ENCODE measurements around the gene TSHZ2. TPM values are rescaled to one million over a fixed set of nuclear protein-coding genes. Genes with fewer than 3 reads are reported as not detected.

TSHZ2 gene
- total RNA-seq, 1 donor from 2014 or later: 51.9 TPM

DNA sequence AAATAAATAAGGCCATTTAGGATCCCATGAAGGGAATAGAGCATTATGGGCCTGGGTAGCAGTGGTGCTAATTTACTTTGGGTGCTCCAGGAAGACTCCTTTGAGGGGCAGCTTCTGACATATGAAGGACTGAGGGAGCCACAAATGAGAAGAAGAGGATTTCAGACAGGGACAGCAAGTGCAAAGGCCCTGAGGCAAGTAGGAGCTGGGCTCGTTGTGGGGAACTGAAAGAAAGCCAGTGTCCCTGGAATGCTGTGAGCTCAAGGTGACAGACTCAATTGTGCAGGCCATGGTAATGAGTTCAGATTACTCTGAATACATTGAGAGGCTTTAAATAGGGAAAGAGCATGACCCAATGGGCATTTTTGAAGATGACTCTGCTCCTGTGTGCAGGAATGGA is 307.6 kb downstream of the TSHZ2 start:
- TF ChIP-seq CTCF (IDR thresholded peaks at IDR 0.05): no peak
- intact Hi-C loops (cut with DNase I): no loop called here
- DNase-seq (ENCODE audit: low spot score in 2 of 2): no peak
- Histone ChIP-seq H3K4me1 (no peaks in the 10 kb centered on the region), H3K27ac (no peak overlapping the region), H3K4me3 (no peak overlapping the region), H3K27me3 (no peaks in the 10 kb centered on the region), H3K9me3 (no peaks in the 10 kb centered on the region), H3K36me3 (no peaks in the 10 kb centered on the region)

DNA sequence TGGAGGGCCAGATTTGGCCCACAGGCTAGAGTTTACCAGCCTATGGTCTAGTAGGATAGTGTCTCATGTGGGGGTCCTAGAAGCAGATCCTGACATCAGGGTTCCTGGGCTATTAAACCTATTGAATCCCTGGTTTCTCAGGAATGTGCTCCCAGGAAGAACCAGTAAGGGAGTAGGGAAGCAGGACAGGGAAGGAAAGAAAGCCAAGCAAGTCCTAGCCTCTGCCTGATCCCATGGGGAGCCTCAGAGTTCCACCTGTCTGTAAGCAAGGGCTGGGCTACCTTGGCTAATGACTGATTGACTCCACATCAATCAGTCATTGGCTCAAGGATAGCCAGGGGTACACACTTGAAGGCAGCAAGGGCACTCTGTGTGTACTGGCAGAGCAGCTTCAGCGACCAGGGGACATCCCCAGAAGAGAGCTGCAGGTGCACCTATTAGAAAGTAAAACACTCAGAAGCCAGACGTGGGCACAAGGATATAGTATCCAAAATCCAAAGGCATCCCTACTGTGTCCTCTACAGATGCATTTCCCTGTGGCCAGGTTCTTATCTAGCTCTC is 309.5 kb downstream of the TSHZ2 start:
- Histone ChIP-seq H3K36me3 (no peaks in the 10 kb centered on the region), H3K4me3 (no peak overlapping the region), H3K4me1 (no peaks in the 10 kb centered on the region), H3K27me3 (no peaks in the 10 kb centered on the region), H3K27ac (no peak overlapping the region), H3K9me3 (no peaks in the 10 kb centered on the region)
- intact Hi-C loops (cut with DNase I): no loop called here
- DNase-seq (ENCODE audit: low spot score in 2 of 2): no peak
- no peak for TF ChIP-seq CTCF (IDR thresholded peaks at IDR 0.05)

DNA sequence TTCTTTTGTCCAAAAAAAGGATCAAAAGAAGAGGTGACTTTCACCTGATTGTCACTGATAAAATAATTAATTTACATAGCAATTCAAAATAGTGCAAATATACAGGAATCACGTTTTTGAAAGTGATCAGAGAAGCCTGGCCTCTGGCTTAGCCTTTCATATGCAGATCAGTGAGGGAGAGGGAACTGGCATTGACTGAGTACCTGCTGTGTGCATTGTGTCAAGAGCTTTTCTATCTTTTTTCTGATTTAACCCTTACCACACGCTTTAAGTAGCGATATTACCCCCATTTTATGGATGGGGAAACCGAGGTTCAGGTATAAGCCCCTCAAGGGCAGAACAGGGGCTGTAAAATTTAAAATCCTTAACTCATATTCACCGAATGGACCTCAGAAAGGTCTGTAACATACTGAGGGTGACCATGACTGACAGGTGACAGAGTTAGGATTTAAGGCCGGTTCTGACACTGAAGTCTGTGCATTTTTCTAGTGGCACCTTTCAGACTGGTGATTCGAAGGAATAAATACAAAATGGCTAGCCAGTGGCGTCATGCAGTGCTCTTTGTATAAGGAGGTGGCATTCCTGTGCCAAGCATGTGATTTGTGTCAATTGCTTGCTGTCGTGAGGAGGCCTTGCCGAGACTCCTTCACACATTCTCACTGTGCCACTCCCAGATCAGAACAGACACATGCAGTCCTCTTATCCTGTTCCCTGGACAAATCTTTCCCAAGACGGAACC is 310.2 kb downstream of the TSHZ2 start:
- Histone ChIP-seq H3K36me3 (no peaks in the 10 kb centered on the region), H3K9me3 (no peaks in the 10 kb centered on the region), H3K27ac (no peak overlapping the region), H3K4me3 (no peak overlapping the region), H3K4me1 (no peaks in the 10 kb centered on the region), H3K27me3 (no peaks in the 10 kb centered on the region)
- intact Hi-C loops (cut with DNase I): no loop called here
- no peak for TF ChIP-seq CTCF (IDR thresholded peaks at IDR 0.05)
- no peak for DNase-seq (ENCODE audit: low spot score in 2 of 2)

DNA sequence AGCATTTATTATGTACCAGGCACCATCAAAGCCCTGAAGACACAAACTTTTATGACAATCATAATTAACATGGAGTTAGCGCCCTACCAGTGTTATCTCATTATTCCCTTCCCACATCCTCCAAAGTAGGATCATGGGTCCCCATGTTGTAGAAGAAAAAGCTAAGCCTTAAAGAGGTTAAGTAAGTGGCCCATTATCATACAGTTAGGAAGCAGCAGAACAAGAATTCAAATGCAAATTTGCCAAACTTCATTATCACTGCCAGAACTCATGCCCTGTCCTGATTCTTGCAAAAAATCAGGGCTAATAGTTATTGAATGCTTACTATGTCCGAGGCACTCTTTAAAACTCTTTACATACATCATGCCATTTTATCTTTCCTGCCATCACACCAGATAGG is 310.9 kb downstream of the TSHZ2 start:
- Histone ChIP-seq H3K27me3 (no peaks in the 10 kb centered on the region), H3K4me3 (no peak overlapping the region), H3K4me1 (no peaks in the 10 kb centered on the region), H3K27ac (no peak overlapping the region), H3K9me3 (no peaks in the 10 kb centered on the region), H3K36me3 (no peaks in the 10 kb centered on the region)
- intact Hi-C loops (cut with DNase I): no loop called here
- TF ChIP-seq CTCF (IDR thresholded peaks at IDR 0.05): no peak
- DNase-seq (ENCODE audit: low spot score in 2 of 2): no peak

GRCh38 chr20:53283597-53283996 is 311.4 kb downstream of the TSHZ2 start:
- DNase-seq (ENCODE audit: low spot score in 2 of 2): no peak
- intact Hi-C loops (cut with DNase I): no loop called here
- TF ChIP-seq CTCF (IDR thresholded peaks at IDR 0.05): no peak
- Histone ChIP-seq H3K9me3 (no peaks in the 10 kb centered on the region), H3K36me3 (no peaks in the 10 kb centered on the region), H3K4me3 (no peak overlapping the region), H3K27ac (no peak overlapping the region), H3K27me3 (no peaks in the 10 kb centered on the region), H3K4me1 (no peaks in the 10 kb centered on the region)

Measured in ascending aorta (tissue), 2 donors.